Right lobe of liver (tissue), 6 donors: ENCODE measurements around the gene PCDHGC4. TPM values are rescaled to one million over a fixed set of nuclear protein-coding genes. Genes with fewer than 3 reads are reported as not detected.

Experiments used
- ATAC-seq, 4 donors: fragments of 200-7000 bp; cut with Tn5 transposase; one replicate each; pipeline ENCODE4 v1.9.1; 2020; ENCODE audit warnings: mild to moderate bottlenecking in 4 of 4, moderate library complexity in 4 of 4
- DNase-seq, 3 donors: peaks; one replicate each; pipeline ENCODE4 v3.0.0-alpha.2; 2020
- H3K27ac ChIP-seq, 3 donors: fragments of 200-600 bp; one replicate each; pipeline ENCODE4 v1.8.0; 2022
- H3K27me3 ChIP-seq, 2 donors: fragments of 200-600 bp; one replicate each; pipeline ENCODE4 v1.8.0; 2022
- H3K36me3 ChIP-seq, 4 donors: fragments of 200-600 bp; sonication (generic) in 1 of 4; one replicate each; pipeline versions ENCODE4 v1.5.1 to v1.8.0; 2017 to 2022; ENCODE audit warnings: control low read depth in 1 of 4
- H3K4me1 ChIP-seq, 4 donors: fragments of 200-600 bp; sonication (generic) in 1 of 4; one replicate each; pipeline versions ENCODE4 v1.5.1 to v1.8.0; 2017 to 2022; ENCODE audit warnings: control low read depth in 1 of 4
- H3K4me3 ChIP-seq, 3 donors: fragments of 200-600 bp; one replicate each; pipeline ENCODE4 v1.8.0; 2022
- H3K9me3 ChIP-seq, 4 donors: fragments of 200-600 bp; sonication (generic) in 1 of 4; one replicate each; pipeline versions ENCODE4 v1.5.1 to v1.8.0; 2017 to 2022; ENCODE audit warnings: control low read depth in 1 of 4
- POLR2A ChIP-seq: fragments of 450-650 bp; IDR thresholded peaks from one replicate; pipeline ENCODE4 v1.6.1; 2017; ENCODE audit warnings: antibody characterized with exemption, mild to moderate bottlenecking
- WGBS: methylation state at CpG from one replicate; pipeline ENCODE4 v1.1.6; 2018; ENCODE audit warnings: low coverage, low lambda C conversion rate; ENCODE audit not compliant: insufficient coverage; ENCODE audit errors: missing lambda C conversion rate; 5-methylcytosine and 5-hydroxymethylcytosine counted together
- intact Hi-C, 2 donors: fragments of 100-400 bp; cut with DNase I; formaldehyde crosslinking; loops; one replicate each; pipeline versions ENCODE4 v1.11.2 to v1.14.1; 2022
- total RNA-seq, 6 experiments: library from RNA; depleted of rRNA in 2 of 6; stranded (reverse); fragments of >200 nt in 2 of 6; fragmentation: NEBNext Ultra II Directional in 3 of 6; extraction: Animal tissue kit (Norgen Biotek cat#: 25700) in 3 of 6; gene quantifications; one replicate each; pipeline versions ENCODE4 v1.1.0 to v1.2.4, GENCODE V29; 2016 to 2023
- TF ChIP-seq, protein P1 (sequence below), 4 donors: fragments of 200-600 bp in 3 of 4; fragments of 450-650 bp in 1 of 4; IDR thresholded peaks; one replicate each; pipeline versions ENCODE4 v1.5.1 to v1.8.0; 2016 to 2022; ENCODE audit warnings: antibody characterized with exemption in 4 of 4, mild to moderate bottlenecking in 2 of 4
- donor health status: DM: no; HTN: yes; CAD: no.
- donor health status: DM: no; HTN: no; CAD: no.
- donor health status: DM: no; HTN: no; CAD: no.
- donor health status: DM: no; HTN: yes; CAD: no.
- donor health status: DM: no; HTN: yes; CAD: no.

Gene PCDHGC4
- total RNA-seq, 6 experiments from 2014 or later: 0.20 to 10.7 (median 0.34) TPM

DNA sequence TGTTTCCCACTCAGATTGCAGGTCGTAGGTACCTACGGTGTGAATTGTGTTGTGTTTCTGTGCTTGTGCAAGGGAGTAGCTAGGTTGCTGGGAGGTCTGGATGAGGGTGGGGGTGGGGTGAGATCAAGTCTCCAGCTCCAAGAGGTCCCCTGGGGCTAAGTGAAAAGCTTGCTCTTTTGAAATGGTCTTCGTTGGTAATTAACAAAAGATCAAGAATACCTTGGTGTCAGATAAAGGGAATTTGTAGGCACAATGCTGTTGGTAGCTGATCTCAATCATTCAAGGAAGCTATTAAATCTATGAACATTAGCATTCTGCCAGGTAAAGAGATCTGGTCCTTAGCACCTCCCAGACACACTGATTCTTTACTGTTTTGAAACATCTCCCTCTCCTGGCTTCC, 928 bp upstream of the PCDHGC4 start:
- Histone ChIP-seq H3K27ac (no peak overlapping the region), H3K4me3 (no peak overlapping the region), H3K27me3 (no peaks in the 10 kb centered on the region), H3K4me1 (no peaks in the 10 kb centered on the region), H3K9me3 (no peaks in the 10 kb centered on the region), H3K36me3 (no peaks in the 10 kb centered on the region)
- no peak for ATAC-seq
- 35% methylated on average over 3 of the region's 3 CpGs for WGBS
- intact Hi-C loops: no loop called here
- TF ChIP-seq POLR2A: no peak
- TF ChIP-seq, protein P1, sequence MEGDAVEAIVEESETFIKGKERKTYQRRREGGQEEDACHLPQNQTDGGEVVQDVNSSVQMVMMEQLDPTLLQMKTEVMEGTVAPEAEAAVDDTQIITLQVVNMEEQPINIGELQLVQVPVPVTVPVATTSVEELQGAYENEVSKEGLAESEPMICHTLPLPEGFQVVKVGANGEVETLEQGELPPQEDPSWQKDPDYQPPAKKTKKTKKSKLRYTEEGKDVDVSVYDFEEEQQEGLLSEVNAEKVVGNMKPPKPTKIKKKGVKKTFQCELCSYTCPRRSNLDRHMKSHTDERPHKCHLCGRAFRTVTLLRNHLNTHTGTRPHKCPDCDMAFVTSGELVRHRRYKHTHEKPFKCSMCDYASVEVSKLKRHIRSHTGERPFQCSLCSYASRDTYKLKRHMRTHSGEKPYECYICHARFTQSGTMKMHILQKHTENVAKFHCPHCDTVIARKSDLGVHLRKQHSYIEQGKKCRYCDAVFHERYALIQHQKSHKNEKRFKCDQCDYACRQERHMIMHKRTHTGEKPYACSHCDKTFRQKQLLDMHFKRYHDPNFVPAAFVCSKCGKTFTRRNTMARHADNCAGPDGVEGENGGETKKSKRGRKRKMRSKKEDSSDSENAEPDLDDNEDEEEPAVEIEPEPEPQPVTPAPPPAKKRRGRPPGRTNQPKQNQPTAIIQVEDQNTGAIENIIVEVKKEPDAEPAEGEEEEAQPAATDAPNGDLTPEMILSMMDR (IDR thresholded peaks at IDR 0.05): no peak
- no peak for DNase-seq

DNA sequence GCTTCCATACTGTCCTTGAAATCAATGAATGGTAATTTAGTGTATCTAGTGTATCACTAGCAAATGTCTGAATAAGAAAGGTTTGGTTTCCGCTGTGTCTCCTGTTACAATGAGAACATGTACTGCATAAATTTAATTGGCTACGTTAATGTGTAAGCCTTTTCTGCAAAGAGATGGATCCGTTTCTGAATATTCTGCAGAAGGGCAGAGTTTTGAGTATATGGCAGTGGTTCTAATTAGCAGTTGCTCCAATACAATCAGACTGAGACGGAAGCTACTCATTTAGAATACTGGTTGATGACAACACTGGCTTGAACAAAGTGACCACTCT, 555 bp upstream of the PCDHGC4 start:
- Histone ChIP-seq H3K36me3 (no peaks in the 10 kb centered on the region), H3K27ac (no peak overlapping the region), H3K4me3 (no peak overlapping the region), H3K9me3 (no peaks in the 10 kb centered on the region), H3K27me3 (no peaks in the 10 kb centered on the region), H3K4me1 (no peaks in the 10 kb centered on the region)
- 19% methylated on average over 4 of the region's 4 CpGs for WGBS
- intact Hi-C loops: no loop called here
- DNase-seq: no peak
- ATAC-seq: no peak
- TF ChIP-seq, protein P1 (IDR thresholded peaks at IDR 0.05): no peak
- no peak for TF ChIP-seq POLR2A

DNA sequence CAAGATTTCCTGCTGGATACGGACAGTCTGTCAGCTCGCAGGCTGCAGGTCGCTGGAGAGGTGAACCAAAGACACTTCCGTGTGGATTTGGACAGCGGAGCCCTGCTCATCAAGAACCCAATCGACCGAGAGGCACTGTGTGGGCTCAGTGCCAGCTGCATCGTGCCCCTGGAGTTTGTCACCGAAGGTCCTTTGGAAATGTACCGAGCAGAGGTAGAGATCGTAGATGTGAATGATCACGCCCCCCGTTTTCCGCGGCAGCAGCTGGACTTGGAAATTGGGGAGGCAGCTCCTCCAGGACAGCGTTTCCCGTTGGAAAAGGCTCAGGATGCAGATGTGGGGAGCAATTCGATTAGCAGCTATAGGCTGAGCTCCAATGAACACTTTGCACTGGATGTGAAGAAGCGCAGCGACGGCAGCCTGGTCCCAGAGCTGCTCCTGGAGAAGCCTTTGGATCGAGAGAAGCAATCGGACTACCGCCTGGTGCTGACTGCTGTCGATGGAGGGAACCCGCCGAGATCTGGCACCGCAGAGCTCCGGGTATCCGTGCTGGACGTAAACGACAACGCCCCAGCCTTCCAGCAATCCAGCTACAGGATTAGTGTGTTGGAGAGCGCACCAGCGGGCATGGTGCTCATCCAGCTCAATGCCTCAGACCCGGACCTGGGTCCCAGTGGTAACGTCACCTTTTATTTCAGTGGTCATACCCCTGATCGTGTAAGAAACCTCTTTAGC, 658 bp downstream of the PCDHGC4 start:
- intact Hi-C loops: no loop called here
- Histone ChIP-seq H3K27ac (no peak overlapping the region), H3K4me3 (no peak overlapping the region), H3K4me1 (no peaks in the 10 kb centered on the region), H3K9me3 (no peaks in the 10 kb centered on the region), H3K36me3 (no peaks in the 10 kb centered on the region), H3K27me3 (no peaks in the 10 kb centered on the region)
- no peak for ATAC-seq
- TF ChIP-seq, protein P1 (IDR thresholded peaks at IDR 0.05): no peak
- no peak for TF ChIP-seq POLR2A
- WGBS: 51% methylated on average over 12 of the region's 38 CpGs
- no peak for DNase-seq

DNA sequence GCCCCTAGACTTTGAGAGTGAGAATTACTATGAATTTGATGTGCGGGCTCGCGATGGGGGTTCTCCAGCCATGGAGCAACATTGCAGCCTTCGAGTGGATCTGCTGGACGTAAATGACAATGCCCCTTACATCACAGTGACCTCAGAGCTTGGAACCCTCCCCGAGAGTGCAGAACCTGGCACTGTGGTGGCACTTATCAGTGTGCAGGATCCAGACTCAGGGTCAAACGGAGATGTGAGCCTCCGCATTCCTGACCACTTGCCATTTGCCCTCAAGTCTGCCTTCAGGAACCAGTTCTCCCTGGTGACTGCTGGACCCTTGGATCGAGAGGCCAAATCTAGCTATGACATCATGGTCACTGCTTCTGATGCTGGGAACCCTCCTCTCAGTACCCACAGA, 1.3 kb downstream of the PCDHGC4 start:
- 75% methylated on average over 3 of the region's 9 CpGs for WGBS
- no peaks in the 10 kb centered on the region for H3K9me3 ChIP-seq
- H3K27me3 ChIP-seq: no peaks in the 10 kb centered on the region
- no peak overlapping the region for H3K27ac ChIP-seq
- no peaks in the 10 kb centered on the region for H3K4me1 ChIP-seq
- no peak for ATAC-seq
- intact Hi-C loops: no loop called here
- no peak overlapping the region for H3K4me3 ChIP-seq
- DNase-seq: no peak
- no peaks in the 10 kb centered on the region for H3K36me3 ChIP-seq
- TF ChIP-seq, protein P1 (IDR thresholded peaks at IDR 0.05): no peak
- TF ChIP-seq POLR2A: no peak
